ENCODE measurements around the gene SCYGR4. TPM values are rescaled to one million over a fixed set of nuclear protein-coding genes. Genes with fewer than 3 reads are reported as not detected.

Gene SCYGR4
- total RNA-seq, 1 donor from 2014 or later = not detected

DNA sequence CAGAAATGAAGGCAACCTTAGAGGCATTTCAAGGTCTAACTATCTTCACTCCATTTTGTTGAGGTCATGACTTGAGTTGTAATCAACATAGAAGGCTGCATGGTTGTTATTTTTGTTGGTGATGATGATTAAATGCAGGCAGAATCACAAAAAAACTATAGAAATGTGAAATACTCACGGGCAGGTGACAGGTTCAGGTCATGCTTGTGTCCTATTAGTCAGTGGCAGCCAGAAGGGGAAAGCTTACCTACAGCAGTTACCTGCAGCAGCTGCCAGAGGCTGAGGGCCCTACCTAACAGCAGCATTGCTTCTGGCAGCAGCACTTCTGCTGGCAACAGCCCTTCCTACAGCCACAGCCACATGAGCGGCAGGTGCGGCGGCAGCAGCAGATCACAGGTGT lies 3.1 kb upstream of the SCYGR4 start:
- Mint-ChIP-seq H3K27me3 (ENCODE audit: low read depth) (peaks cover 4% of the 10 kb centered on the region), H3K27ac (ENCODE audit: unreplicated experiment) (no peak overlapping the region), H3K4me1 (no peaks in the 10 kb centered on the region), H3K4me3 (no peak overlapping the region), H3K9me3 (no peaks in the 10 kb centered on the region), H3K36me3 (ENCODE audit: low read depth) (no peaks in the 10 kb centered on the region)
- TF ChIP-seq, protein P1, sequence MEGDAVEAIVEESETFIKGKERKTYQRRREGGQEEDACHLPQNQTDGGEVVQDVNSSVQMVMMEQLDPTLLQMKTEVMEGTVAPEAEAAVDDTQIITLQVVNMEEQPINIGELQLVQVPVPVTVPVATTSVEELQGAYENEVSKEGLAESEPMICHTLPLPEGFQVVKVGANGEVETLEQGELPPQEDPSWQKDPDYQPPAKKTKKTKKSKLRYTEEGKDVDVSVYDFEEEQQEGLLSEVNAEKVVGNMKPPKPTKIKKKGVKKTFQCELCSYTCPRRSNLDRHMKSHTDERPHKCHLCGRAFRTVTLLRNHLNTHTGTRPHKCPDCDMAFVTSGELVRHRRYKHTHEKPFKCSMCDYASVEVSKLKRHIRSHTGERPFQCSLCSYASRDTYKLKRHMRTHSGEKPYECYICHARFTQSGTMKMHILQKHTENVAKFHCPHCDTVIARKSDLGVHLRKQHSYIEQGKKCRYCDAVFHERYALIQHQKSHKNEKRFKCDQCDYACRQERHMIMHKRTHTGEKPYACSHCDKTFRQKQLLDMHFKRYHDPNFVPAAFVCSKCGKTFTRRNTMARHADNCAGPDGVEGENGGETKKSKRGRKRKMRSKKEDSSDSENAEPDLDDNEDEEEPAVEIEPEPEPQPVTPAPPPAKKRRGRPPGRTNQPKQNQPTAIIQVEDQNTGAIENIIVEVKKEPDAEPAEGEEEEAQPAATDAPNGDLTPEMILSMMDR (conservative IDR thresholded peaks at IDR 0.05) = no peak
- DNase-seq (ENCODE audit: low read depth, low spot score) = no peak

DNA sequence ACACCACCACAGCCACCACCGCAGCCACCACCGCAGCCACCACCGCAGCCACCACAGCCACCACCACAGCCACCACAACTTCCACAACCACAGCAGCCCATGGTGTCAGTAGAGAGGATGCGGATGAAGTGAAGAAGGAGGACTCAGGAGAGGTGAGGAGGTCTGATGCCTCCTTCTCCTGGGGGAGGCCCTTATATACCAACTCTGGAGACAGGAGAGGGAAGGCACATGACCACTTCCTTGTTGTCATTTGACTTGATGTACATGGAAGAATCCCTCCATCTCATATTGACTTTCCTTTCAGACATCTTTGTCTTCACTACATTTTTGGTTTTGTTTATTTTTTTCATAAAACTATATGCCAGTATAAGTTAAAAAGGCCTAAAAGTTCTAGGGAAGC lies 2.6 kb upstream of the SCYGR4 start, which contains the start of gene SCYGR3:
Gene SCYGR3, minus strand, starts transcription at position 101 of the 400 bp plus-strand sequence. Its CDS starts 0 bp downstream, at position 101.
- Mint-ChIP-seq H3K36me3 (ENCODE audit: low read depth) (no peaks in the 10 kb centered on the region), H3K4me1 (no peaks in the 10 kb centered on the region), H3K9me3 (no peaks in the 10 kb centered on the region), H3K27me3 (ENCODE audit: low read depth) (peaks cover 4% of the 10 kb centered on the region), H3K27ac (ENCODE audit: unreplicated experiment) (no peak within 1 kb of the TSS), H3K4me3 (no peak within 1 kb of the TSS)
- TF ChIP-seq, protein P1 (conservative IDR thresholded peaks at IDR 0.05) = no peak
- DNase-seq (ENCODE audit: low read depth, low spot score) = no peak

DNA sequence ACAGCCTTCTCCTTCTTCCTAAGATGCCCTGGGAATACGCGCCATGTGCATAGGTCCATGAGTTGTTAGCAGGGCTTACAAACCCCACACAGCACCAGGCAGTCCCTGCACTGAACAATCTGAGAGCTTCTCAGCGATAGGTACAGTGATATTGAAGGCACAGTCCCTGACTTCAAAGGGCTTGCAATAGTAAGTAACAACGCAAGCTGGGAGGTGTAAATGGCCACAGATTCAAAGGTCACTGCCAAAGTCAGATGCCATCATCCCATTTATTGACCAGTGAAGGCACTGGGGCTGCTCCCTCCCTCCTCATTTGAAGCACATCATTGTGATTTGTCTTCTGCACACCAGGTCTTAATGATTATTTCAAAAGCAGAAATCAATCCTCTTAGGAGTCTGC lies 2.1 kb upstream of the SCYGR4 start:
- DNase-seq (ENCODE audit: low read depth, low spot score) = no peak
- H3K36me3 Mint-ChIP-seq (ENCODE audit: low read depth) = no peaks in the 10 kb centered on the region
- no peaks in the 10 kb centered on the region for H3K4me1 Mint-ChIP-seq
- H3K27ac Mint-ChIP-seq (ENCODE audit: unreplicated experiment) = no peak overlapping the region
- no peak overlapping the region for H3K4me3 Mint-ChIP-seq
- TF ChIP-seq, protein P1 (conservative IDR thresholded peaks at IDR 0.05) = no peak
- no peaks in the 10 kb centered on the region for H3K9me3 Mint-ChIP-seq
- peaks cover 4% of the 10 kb centered on the region for H3K27me3 Mint-ChIP-seq (ENCODE audit: low read depth)

DNA sequence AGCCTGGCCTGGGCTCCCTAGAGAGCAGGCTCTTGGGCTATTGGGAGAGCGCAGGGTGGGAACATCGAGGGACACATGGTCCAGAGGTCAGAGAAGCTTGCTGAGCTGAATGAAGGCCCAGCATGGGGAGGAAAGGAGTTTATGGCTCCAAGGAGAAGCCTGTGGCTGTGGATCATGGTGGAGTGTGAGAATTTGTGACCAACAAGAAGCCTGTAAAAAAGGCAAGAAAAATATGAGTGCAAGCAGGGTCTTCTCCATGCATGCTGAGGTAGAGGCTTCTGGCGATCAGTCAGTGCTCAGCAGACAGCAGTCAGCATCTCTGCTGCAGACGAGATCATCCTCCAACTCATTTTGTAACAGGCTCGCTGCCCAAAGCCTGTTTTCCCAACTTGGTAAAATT lies 1.4 kb upstream of the SCYGR4 start:
- DNase-seq (ENCODE audit: low read depth, low spot score) = no peak
- H3K9me3 Mint-ChIP-seq = no peaks in the 10 kb centered on the region
- TF ChIP-seq, protein P1 (conservative IDR thresholded peaks at IDR 0.05) = no peak
- peaks cover 4% of the 10 kb centered on the region for H3K27me3 Mint-ChIP-seq (ENCODE audit: low read depth)
- H3K4me1 Mint-ChIP-seq = no peaks in the 10 kb centered on the region
- H3K27ac Mint-ChIP-seq (ENCODE audit: unreplicated experiment) = no peak overlapping the region
- H3K36me3 Mint-ChIP-seq (ENCODE audit: low read depth) = no peaks in the 10 kb centered on the region
- H3K4me3 Mint-ChIP-seq = no peak overlapping the region

DNA sequence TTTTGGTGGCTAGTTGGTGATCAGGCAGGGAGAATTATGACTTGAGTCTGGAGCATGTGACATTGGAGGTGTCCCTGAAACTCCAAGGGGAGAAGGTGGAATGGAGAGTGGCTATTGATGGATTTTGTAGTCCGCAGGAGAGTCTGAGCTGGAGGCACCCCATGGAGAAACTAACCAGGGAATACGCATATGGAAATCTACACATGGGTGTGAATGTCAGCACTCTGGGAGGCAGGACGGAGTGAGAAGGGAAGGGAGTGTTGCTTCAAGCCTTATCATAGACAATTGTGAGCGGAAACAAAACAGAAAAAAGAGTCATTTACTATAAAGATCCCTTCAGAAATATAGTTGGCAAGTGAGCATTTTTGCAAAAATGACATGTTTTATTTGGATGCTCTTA lies 667 bp upstream of the SCYGR4 start:
- no peaks in the 10 kb centered on the region for H3K36me3 Mint-ChIP-seq (ENCODE audit: low read depth)
- TF ChIP-seq, protein P1 (conservative IDR thresholded peaks at IDR 0.05) = no peak
- no peak for DNase-seq (ENCODE audit: low read depth, low spot score)
- H3K9me3 Mint-ChIP-seq = no peaks in the 10 kb centered on the region
- H3K4me3 Mint-ChIP-seq = no peak overlapping the region
- H3K27ac Mint-ChIP-seq (ENCODE audit: unreplicated experiment) = no peak overlapping the region
- peaks cover 4% of the 10 kb centered on the region for H3K27me3 Mint-ChIP-seq (ENCODE audit: low read depth)
- no peaks in the 10 kb centered on the region for H3K4me1 Mint-ChIP-seq

DNA sequence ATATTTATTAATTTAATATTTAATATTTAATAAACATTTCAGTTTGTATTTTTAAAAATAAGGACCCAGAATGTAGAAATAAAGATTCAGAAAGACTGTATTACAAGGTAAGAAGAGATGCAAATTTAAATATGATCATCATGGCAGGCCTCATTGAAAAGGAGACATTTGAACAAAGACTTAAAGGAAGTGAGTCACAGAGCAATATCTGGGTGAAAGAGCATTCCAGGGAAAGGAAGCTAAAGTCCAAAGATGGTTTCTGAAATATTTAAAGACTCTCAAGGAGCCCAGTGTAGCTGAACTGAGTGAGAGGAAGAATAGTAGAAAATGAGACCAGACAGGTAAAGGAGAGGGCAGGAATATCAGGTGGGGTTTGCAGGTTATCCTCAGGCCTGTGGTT lies 5.9 kb downstream of the SCYGR4 start:
- Mint-ChIP-seq H3K36me3 (ENCODE audit: low read depth) (no peaks in the 10 kb centered on the region), H3K27ac (ENCODE audit: unreplicated experiment) (peak overlapping the region; percentile 22), H3K4me3 (no peak overlapping the region), H3K4me1 (no peaks in the 10 kb centered on the region), H3K9me3 (peaks cover 2% of the 10 kb centered on the region), H3K27me3 (ENCODE audit: low read depth) (no peaks in the 10 kb centered on the region)
- no peak for DNase-seq (ENCODE audit: low read depth, low spot score)
- TF ChIP-seq, protein P1 (conservative IDR thresholded peaks at IDR 0.05) = no peak

All from neural crest cell (in vitro differentiated cells).